GM12878 (cell line): ENCODE data around the gene LSM12.

Experiments used
- CEBPZ ChIP-seq: fragments of 150-350 bp; IDR thresholded peaks from 2 replicates; pipeline ENCODE4 v1.6.1; 2016; ENCODE audit warnings: low read depth, low read length
- CHD4 ChIP-seq: fragments of 200-600 bp; sonication (generic); IDR thresholded peaks from 2 replicates; pipeline ENCODE4 v1.6.1; 2016; ENCODE audit warnings: mild to moderate bottlenecking
- CTCF ChIP-seq, 3 experiments: IDR thresholded peaks in 2 of 3; conservative IDR thresholded peaks in 1 of 3; 2 replicates each; pipeline ENCODE4 v1.5.1; 2011; ENCODE audit warnings: low read depth in 3 of 3, low read length in 3 of 3, mild to moderate bottlenecking in 3 of 3, control low read depth in 2 of 3, moderate library complexity in 2 of 3, inconsistent platforms in 1 of 3, mixed read lengths in 1 of 3; ENCODE audit not compliant: control insufficient read depth in 2 of 3, insufficient read depth in 1 of 3; ENCODE audit errors: extremely low read depth in 1 of 3
- EZH2 ChIP-seq: IDR thresholded peaks from 2 replicates; pipeline ENCODE4 v1.6.1; 2012; ENCODE audit warnings: low read depth, mild to moderate bottlenecking, control low read depth, inconsistent platforms, low read length, borderline replicate concordance; ENCODE audit not compliant: control insufficient read depth
- LARP7 ChIP-seq: fragments of 450-650 bp; IDR thresholded peaks from 2 replicates; pipeline ENCODE4 v1.6.1; 2017; ENCODE audit warnings: mild to moderate bottlenecking
- NBN ChIP-seq: fragments of 450-650 bp; IDR thresholded peaks from 2 replicates; pipeline ENCODE4 v1.6.1; 2016
- POLR2A ChIP-seq: IDR thresholded peaks from 2 replicates; pipeline ENCODE4 v1.6.1; 2011; ENCODE audit warnings: low read depth, mild to moderate bottlenecking, low read length
- RCOR1 ChIP-seq: conservative IDR thresholded peaks from 2 replicates; pipeline ENCODE4 v1.6.1; 2012; ENCODE audit warnings: low read depth, low read length, improper control_type of control experiment
- REST ChIP-seq: IDR thresholded peaks from 2 replicates; pipeline ENCODE4 v1.6.1; 2012; ENCODE audit warnings: mild to moderate bottlenecking, low read depth, low read length
- RFX5 ChIP-seq: IDR thresholded peaks from 2 replicates; pipeline ENCODE4 v1.6.1; 2011; ENCODE audit warnings: low read depth, low read length, improper control_type of control experiment
- SUZ12 ChIP-seq: fragments of 200-600 bp; sonication (generic); IDR thresholded peaks from one replicate; pipeline ENCODE4 v1.6.1; 2018; ENCODE audit warnings: antibody characterized with exemption, mild to moderate bottlenecking; ENCODE audit not compliant: unreplicated experiment
- YY1 ChIP-seq: IDR thresholded peaks from 2 replicates; pipeline ENCODE4 v1.6.1; 2011; ENCODE audit warnings: low read depth, mild to moderate bottlenecking, low read length
- ZBTB40 ChIP-seq: fragments of 450-650 bp; IDR thresholded peaks from 2 replicates; pipeline ENCODE4 v1.6.1; 2016; ENCODE audit warnings: mild to moderate bottlenecking, moderate library complexity, borderline replicate concordance
- ZNF274 ChIP-seq: IDR thresholded peaks from one replicate; pipeline ENCODE4 v1.8.0; 2011; ENCODE audit not compliant: insufficient read length, insufficient read depth

GRCh38 chr17:44102849-44103622 lies 36.6 kb upstream of the LSM12 start:
- no peak for TF ChIP-seq ZBTB40
- no peak for TF ChIP-seq CEBPZ
- no peak; a peak in 1 of 6 replicates for TF ChIP-seq CTCF (IDR thresholded peaks at IDR 0.05 in 2 of 3, conservative IDR thresholded peaks at IDR 0.05 in 1 of 3; ENCODE audit: control insufficient read depth in 2 of 3, extremely low read depth in 1 of 3, insufficient read depth in 1 of 3, low read depth in 3 of 3, low read length in 3 of 3)
- TF ChIP-seq YY1, result no peak
- TF ChIP-seq POLR2A, result no peak
- TF ChIP-seq RFX5, result no peak
- TF ChIP-seq ZNF274, result no peak
- no peak for TF ChIP-seq NBN
- no peak for TF ChIP-seq REST
- TF ChIP-seq SUZ12, result no peak
- no peak for TF ChIP-seq EZH2
- no peak for TF ChIP-seq CHD4
- TF ChIP-seq LARP7, result no peak
- TF ChIP-seq RCOR1, result no peak
